Gastroesophageal sphincter (tissue), 3 donors: Measurements from ENCODE around the gene MPDU1.

Source experiments
- POLR2A ChIP-seq, 2 donors: fragments of 450-650 bp; IDR thresholded peaks; one replicate each; pipeline ENCODE4 v1.6.1; 2017; ENCODE audit warnings: antibody characterized with exemption in 2 of 2, mild to moderate bottlenecking in 2 of 2, moderate library complexity in 1 of 2
- TF ChIP-seq, protein P1 (sequence below), 4 experiments: fragments of 200-600 bp in 2 of 4; fragments of 450-650 bp in 2 of 4; sonication (generic) in 1 of 4; IDR thresholded peaks; one replicate each; pipeline ENCODE4 v1.5.1; 2017 to 2019; ENCODE audit warnings: antibody characterized with exemption in 4 of 4, mild to moderate bottlenecking in 2 of 4, moderate library complexity in 2 of 4

GRCh38 chr17:7636163-7636562 lies 52.5 kb downstream of the MPDU1 start:
- TF ChIP-seq, protein P1, sequence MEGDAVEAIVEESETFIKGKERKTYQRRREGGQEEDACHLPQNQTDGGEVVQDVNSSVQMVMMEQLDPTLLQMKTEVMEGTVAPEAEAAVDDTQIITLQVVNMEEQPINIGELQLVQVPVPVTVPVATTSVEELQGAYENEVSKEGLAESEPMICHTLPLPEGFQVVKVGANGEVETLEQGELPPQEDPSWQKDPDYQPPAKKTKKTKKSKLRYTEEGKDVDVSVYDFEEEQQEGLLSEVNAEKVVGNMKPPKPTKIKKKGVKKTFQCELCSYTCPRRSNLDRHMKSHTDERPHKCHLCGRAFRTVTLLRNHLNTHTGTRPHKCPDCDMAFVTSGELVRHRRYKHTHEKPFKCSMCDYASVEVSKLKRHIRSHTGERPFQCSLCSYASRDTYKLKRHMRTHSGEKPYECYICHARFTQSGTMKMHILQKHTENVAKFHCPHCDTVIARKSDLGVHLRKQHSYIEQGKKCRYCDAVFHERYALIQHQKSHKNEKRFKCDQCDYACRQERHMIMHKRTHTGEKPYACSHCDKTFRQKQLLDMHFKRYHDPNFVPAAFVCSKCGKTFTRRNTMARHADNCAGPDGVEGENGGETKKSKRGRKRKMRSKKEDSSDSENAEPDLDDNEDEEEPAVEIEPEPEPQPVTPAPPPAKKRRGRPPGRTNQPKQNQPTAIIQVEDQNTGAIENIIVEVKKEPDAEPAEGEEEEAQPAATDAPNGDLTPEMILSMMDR (IDR thresholded peaks at IDR 0.05): no peak
- no peak for TF ChIP-seq POLR2A (IDR thresholded peaks at IDR 0.05)
